Ramos (cell line): ENCODE data around the gene PTGDS.

Source experiments
- in situ Hi-C: fragments of 300-500 bp; cut with MboI; formaldehyde crosslinking; loops from one replicate; pipeline ENCODE4 v1.14.3; 2022; ENCODE audit warnings: low sequenced_read_pairs; ENCODE audit not compliant: unreplicated experiment

PTGDS gene

DNA sequence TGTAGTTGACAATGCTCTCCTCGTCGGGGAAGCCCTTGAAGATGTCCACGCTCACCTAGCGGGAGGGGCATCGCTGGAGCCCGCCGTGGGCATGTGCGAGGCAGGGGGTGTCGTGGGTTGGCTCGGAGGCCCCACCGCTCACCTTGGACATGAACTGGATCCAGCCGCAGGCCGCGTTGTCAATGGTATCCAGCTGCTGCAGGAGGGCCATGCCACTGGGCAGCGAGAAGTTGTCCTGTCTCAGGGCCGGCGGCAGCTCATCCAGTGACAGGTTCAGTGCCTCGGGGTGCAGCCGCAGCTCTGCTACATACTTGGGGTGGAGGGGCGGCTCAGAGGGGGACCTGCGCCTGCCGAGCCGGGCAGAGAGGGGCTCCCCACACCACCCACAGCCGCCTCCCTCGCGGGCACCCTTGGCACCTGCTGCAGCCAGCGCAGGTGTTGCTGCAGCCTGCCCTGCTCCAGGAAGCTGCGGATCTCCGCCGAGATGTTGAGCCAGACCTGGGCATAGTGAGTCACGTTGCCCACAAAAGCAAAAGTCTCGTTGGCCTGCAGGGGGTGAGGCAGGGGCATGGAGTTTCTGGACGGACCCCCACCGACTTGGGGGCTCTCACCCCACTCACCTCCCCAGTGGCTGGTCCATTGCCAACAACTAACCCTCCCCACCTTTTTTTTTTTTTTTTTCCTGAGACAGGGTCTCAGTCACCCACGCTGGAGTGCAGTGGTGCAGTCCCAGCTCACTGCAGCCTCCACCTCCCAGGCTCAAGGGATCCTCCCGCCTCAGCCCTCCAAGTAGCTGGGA is 41.7 kb downstream of the PTGDS start:
- in situ Hi-C loops = no loop called here

- in situ Hi-C loops = no loop called here
These were observed 42.8 kb downstream of the PTGDS start for GRCh38 chr9:137019891-137020683.

- in situ Hi-C loops = no loop called here
These were observed 43.7 kb downstream of the PTGDS start for GRCh38 chr9:137020771-137021567.

DNA sequence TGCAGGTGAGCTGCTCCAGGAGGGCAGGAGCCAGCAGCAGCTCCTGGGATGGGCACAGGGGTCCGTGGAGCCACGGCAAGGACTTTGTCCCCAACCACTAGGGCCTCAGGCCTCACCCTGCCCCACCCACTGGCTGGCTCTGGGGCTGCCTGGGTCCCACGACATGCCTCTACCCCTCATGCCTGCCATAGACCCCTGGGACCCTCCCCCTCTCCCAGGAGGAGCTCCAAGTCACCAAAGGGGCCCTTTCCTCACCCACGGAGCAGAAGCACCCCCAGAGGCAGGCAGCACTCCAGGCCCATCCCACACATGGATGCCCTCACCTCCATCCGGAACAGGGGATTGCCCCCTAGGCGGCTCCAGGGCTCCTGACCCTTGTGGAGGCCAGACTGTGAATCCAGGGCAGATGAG is 44.3 kb downstream of the PTGDS start:
- in situ Hi-C loops = no loop called here

DNA sequence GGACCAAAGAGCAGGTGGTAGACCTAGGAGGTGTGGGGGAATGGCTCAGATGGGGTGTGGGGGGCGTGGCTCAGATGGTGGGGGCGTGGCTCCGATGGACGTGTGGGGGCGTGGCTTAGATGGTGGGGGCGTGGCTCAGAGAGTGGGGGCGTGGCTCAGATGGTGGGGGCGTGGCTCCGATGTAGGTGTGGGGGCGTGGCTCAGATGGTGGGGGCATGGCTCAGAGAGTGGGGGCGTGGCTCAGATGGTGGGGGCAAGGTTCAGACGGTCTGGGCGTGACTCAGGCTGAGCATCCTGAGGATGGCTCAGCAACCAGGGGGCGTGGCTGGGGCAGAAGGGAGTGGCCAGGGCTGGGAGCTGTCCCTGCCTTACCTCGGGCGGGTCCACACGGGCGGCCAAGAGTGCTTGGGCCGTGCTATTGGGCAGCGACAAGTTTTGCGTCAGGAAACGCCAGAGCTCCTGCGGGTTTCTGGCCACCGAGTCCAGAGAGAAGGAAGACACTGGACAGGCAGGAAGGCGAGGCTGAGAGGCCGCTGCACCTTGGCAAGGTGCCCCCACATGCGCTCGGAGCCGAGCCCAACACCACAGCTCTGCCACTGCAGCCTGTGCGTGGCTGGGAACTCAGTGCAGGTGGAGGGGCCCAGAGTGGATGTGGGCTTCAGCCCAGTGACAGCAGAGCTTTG is 44.8 kb downstream of the PTGDS start:
- in situ Hi-C loops = no loop called here

- in situ Hi-C loops = no loop called here
These were observed 45.3 kb downstream of the PTGDS start for GRCh38 chr9:137022662-137023008.

DNA sequence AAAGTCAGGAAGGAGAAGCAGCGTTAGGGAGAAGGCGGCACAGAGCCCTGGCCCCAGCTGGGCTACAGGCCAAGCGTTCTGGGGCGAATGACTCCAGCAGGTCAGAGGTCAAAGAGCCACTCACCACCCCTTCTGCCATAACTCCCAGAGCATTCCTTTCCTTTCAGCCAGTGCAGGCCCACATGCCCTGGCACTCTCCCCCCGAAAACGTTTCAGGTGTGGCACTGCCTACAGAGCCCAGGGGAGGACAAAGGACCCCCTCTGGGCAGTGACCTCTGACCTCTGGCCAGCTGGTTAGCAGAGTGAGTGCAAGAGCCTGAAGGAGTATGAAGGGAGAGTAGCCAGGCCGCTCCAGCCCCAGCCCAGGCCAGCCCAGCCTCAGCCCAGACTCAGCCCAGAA is 45.9 kb downstream of the PTGDS start:
- in situ Hi-C loops = no loop called here

DNA sequence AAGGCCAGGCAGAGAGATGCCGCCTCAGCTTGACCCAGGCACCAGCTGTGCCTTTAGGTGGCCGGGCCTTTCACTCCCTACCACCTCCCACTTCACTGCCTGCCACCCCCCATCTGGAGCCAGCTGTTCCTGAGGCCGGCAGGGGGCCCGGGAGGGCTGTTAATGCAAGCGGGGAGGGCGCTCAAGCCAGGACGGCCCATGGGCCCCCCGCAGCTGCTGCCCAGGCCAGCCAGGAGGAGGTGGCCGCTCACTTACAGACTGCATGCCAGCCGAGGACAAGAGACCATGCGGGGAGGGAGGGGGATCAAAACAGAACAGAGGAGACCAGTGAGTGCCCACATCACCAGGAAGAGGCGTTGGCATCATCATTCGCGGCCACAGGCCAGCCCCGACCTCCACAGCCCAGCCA is 46.3 kb downstream of the PTGDS start:
- in situ Hi-C loops = no loop called here

GRCh38 chr9:137025517-137025966 is 48.2 kb downstream of the PTGDS start:
- in situ Hi-C loops = loop anchor here (5.0 kb wide), 1 partner anchor 73 kb away; the partner anchor contains the start of gene LCN12

DNA sequence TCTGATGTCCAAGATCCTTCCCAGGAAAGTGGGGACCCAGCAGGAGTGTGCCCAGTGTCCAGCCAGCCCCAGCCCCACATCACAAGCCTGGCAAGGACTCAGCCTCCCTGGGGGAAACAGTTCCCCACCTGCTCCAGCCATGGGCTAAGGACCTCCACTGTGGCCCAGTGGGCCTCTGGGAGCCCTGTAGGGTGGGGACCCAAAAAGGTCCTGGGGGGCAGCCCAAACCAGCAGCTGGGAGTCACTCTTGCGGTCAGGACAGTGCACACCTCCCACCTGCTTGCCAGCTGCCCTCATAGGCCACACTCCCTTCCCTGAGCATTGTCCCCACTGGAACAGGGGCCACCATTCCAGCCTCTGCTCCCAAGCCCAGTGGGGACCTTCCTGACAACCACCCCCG is 49.1 kb downstream of the PTGDS start:
- in situ Hi-C loops = loop anchor here (5.0 kb wide), 1 partner anchor 74 kb away; the partner anchor contains the start of gene LCN12

- in situ Hi-C loops = loop anchor here (5.0 kb wide), 1 partner anchor 75 kb away; the partner anchor contains the start of gene LCN12
These were observed 49.5 kb downstream of the PTGDS start for GRCh38 chr9:137026828-137027227.

GRCh38 chr9:137027369-137028262 is 50.3 kb downstream of the PTGDS start, which contains the start of gene ABCA2:
TSS of gene ABCA2 (minus strand) at chr9:137028237. CDS start at chr9:137028140, 97 bp downstream.
- in situ Hi-C loops = loop anchor here (5.0 kb wide), 1 partner anchor 75 kb away; the partner anchor contains the start of gene LCN12

DNA sequence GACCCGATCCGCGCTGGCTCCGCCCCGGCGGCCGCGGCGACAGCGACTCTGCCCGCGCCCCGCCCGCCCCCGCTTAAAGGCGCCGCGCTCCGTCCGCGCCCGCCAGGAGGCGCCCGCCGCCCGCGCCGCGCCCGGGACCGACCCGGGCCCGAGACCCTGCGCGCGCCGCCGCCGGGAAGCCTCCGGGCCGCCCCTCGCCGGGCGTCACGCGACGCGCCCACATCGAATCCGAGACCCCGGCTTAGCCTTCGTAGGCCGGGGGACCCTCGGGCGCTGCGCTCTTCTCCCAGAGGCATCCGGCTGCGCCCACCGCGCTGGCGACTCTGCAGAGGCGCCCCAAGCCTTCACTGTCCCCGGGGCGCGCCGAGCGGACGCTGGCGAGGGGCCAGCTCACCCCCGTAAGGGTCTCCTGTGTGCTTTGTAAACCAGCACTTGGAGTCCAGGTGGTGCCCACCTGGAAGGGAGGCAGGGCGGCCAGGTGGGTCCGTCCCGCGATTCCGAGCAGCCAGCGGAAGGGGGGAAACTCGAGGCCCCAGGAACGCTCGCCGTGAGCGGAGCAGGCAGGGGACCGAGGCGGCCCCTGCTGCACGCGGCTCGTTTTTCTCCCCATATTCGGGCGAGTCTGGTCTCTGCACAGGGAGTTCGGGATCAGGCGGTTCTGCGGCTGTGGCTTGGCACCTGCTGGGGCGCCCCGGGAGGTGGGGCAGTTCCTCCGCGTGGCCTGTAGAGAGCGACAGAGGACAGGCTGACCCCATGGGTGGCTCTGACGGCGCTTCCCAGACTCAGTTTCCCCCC is 51.2 kb downstream of the PTGDS start:
- in situ Hi-C loops = loop anchor here (5.0 kb wide), 1 partner anchor 76 kb away; the partner anchor contains the start of gene LCN12

GRCh38 chr9:137029058-137029936 is 52.0 kb downstream of the PTGDS start:
- in situ Hi-C loops = loop anchor here (5.0 kb wide), 1 partner anchor 77 kb away; the partner anchor contains the start of gene LCN12

- in situ Hi-C loops = no loop called here
These were observed 52.7 kb downstream of the PTGDS start for GRCh38 chr9:137030006-137030405.

DNA sequence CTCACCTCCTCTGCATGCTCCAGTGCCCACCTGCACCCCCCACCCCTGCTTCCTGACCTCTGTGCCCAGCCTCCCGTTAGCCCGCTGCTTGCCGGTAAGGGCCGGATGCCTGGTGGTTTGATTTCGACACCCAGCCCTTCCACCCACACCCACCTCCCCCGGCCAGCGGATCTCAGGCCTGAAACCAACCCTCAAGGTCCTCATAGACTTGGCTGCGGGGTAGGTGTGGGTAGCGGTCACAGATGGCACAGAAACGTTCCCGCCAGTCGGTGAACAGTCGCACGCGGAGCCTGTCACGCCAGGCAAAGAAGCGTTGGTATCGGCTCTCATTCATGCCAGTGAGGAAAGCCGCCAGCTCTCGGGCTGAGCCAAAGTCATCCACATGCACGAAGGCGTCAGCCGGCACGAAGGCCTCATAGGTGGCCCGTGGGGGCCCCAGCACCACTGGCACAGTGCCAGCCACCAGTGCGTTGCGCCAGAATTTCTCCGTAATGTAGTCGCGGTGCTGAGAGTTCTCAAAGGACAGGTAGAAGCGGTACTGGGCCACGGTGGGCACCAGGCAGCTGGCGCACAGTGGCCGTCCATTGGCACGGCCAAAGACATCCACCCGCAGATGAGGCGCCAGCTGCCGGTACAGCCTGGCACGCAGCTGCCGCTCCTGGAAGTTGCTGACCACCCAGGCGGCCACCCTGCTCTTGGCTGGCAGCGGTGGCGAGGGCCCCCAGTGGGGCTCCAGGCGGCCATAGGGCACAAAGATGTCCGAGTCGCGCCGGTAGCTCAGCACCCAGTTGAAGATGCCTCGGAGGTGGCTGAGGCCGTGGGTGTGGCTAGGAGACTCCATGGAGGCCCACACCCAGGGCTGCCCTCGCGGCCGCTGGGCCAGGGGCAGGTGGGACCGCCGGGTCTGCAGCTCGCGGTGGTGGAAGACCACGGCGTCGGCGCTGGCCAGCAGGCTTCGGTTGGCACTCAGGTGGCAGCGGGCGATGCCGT is 53.5 kb downstream of the PTGDS start:
- in situ Hi-C loops = no loop called here
